GM12878 (cell line): Measurements from ENCODE around the gene TNNT3. TPM values are rescaled to one million over a fixed set of nuclear protein-coding genes. Genes with fewer than 3 reads are reported as not detected.

Source experiments
- ATAC-seq: fragments of 200-7000 bp; cut with Tn5 transposase; 3 replicates; pipeline ENCODE4 v1.9.1; 2020; ENCODE audit warnings: mild to moderate bottlenecking, moderate library complexity
- BruUV-seq: library from RNA; stranded (reverse); fragments of 400-500 nt; replicated peaks from 2 replicates; lab custom pipeline; 2021; lab: Mats Ljungman, UMichigan
- CTCF ChIA-PET: fragments of 300-600 bp; sonication (Branson Sonifier 250); formaldehyde crosslinking; extraction: SDS; loops from one replicate; lab custom pipeline; 2021; ENCODE audit warnings: inconsistent platforms; lab: Yijun Ruan, JAX
- POLR2A ChIA-PET: fragments of 350-600 bp; formaldehyde crosslinking; extraction: SDS; loops from one replicate; lab custom pipeline; 2021; ENCODE audit warnings: inconsistent platforms; lab: Charles Lee
- RAD21 ChIA-PET: fragments of 300-600 bp; sonication (Branson Sonifier 250); formaldehyde crosslinking; loops from one replicate; lab custom pipeline; 2023; ENCODE audit warnings: antibody characterized with exemption; ENCODE audit not compliant: unreplicated experiment; lab: Charles Lee
- SMC1A ChIA-PET: fragments of 300-600 bp; sonication (Branson Sonifier 250); formaldehyde crosslinking; loops from one replicate; lab custom pipeline; 2023; ENCODE audit not compliant: unreplicated experiment, uncharacterized antibody; lab: Charles Lee
- DNase-seq: peaks from one replicate; pipeline ENCODE4 v3.0.0-alpha.2; 2011; ENCODE audit warnings: low read depth, low spot score
- FAIRE-seq: peaks from 3 replicates; lab custom pipeline; 2011; peaks lifted over from hg19 to GRCh38; lab: Jason Lieb, UNC
- H2AFZ ChIP-seq: 2 replicates; pipeline ENCODE4 v1.6.0; 2011; ENCODE audit warnings: low read depth, low read length, control low read depth; ENCODE audit not compliant: control insufficient read depth
- H3K27ac ChIP-seq: 2 replicates; pipeline ENCODE4 v1.5.1; 2011; ENCODE audit warnings: control low read depth; ENCODE audit not compliant: control insufficient read depth, insufficient read depth
- H3K27me3 ChIP-seq, 2 experiments: replicated peaks in 1 of 2; 2 replicates each; pipeline versions ENCODE4 v1.6.0 to v1.6.1; 2011; ENCODE audit warnings: low read length in 1 of 2; ENCODE audit not compliant: control insufficient read depth in 2 of 2, insufficient read depth in 2 of 2
- H3K36me3 ChIP-seq, 2 experiments: 2 replicates each; pipeline ENCODE4 v1.5.1; 2011; ENCODE audit warnings: low read length in 1 of 2; ENCODE audit not compliant: control insufficient read depth in 2 of 2, insufficient read depth in 2 of 2
- H3K4me1 ChIP-seq: 2 replicates; pipeline ENCODE4 v1.6.1; 2011; ENCODE audit warnings: mild to moderate bottlenecking, low read length, moderate library complexity, mixed read lengths; ENCODE audit not compliant: control insufficient read depth, insufficient read depth
- H3K4me2 ChIP-seq: 2 replicates; pipeline ENCODE4 v1.6.0; 2011; ENCODE audit warnings: control low read depth; ENCODE audit not compliant: control insufficient read depth, insufficient read depth
- H3K4me3 ChIP-seq: fragments of 200-600 bp; sonication (generic); 2 replicates; pipeline ENCODE4 v1.5.1; 2016
- H3K79me2 ChIP-seq: 2 replicates; pipeline ENCODE4 v1.6.0; 2011; ENCODE audit warnings: low read length; ENCODE audit not compliant: control insufficient read depth, insufficient read depth
- H3K9ac ChIP-seq: 2 replicates; pipeline ENCODE4 v1.8.0; 2011; ENCODE audit warnings: low read length, control low read depth, mixed read lengths; ENCODE audit not compliant: control insufficient read depth, insufficient read depth
- H3K9me3 ChIP-seq: replicated peaks from 3 replicates; pipeline ENCODE4 v1.5.1; 2011; ENCODE audit warnings: mild to moderate bottlenecking, low read length; ENCODE audit not compliant: control insufficient read depth, insufficient read depth
- H4K20me1 ChIP-seq: 2 replicates; pipeline ENCODE4 v1.6.0; 2011; ENCODE audit not compliant: control insufficient read depth, insufficient read depth
- ATF3 ChIP-seq: IDR thresholded peaks from 2 replicates; pipeline ENCODE4 v1.6.1; 2011; ENCODE audit warnings: low read depth, mild to moderate bottlenecking, low read length, moderate library complexity, borderline replicate concordance; ENCODE audit errors: extremely low read depth
- BMI1 ChIP-seq: fragments of 450-650 bp; IDR thresholded peaks from 2 replicates; pipeline ENCODE4 v1.6.1; 2016; ENCODE audit warnings: mild to moderate bottlenecking, moderate library complexity, borderline replicate concordance
- CHD4 ChIP-seq: fragments of 200-600 bp; sonication (generic); IDR thresholded peaks from 2 replicates; pipeline ENCODE4 v1.6.1; 2016; ENCODE audit warnings: mild to moderate bottlenecking
- CREB1 ChIP-seq: IDR thresholded peaks from 2 replicates; pipeline ENCODE4 v1.6.1; 2012; ENCODE audit warnings: low read depth, mild to moderate bottlenecking, inconsistent platforms
- EZH2 ChIP-seq: IDR thresholded peaks from 2 replicates; pipeline ENCODE4 v1.6.1; 2012; ENCODE audit warnings: low read depth, mild to moderate bottlenecking, control low read depth, inconsistent platforms, low read length, borderline replicate concordance; ENCODE audit not compliant: control insufficient read depth
- FOXM1 ChIP-seq: IDR thresholded peaks from 2 replicates; pipeline ENCODE4 v1.6.1; 2012; ENCODE audit warnings: low read depth, mild to moderate bottlenecking, inconsistent platforms, low read length, moderate library complexity
- HDAC2 ChIP-seq: fragments of 200-600 bp; sonication (generic); IDR thresholded peaks from 2 replicates; pipeline ENCODE4 v1.6.1; 2017
- HDAC6 ChIP-seq: fragments of 200-600 bp; sonication (generic); IDR thresholded peaks from one replicate; pipeline ENCODE4 v1.8.0; 2017; ENCODE audit warnings: antibody characterized with exemption; ENCODE audit not compliant: unreplicated experiment
- JUNB ChIP-seq: IDR thresholded peaks from 2 replicates; pipeline ENCODE4 v1.6.1; 2016; ENCODE audit warnings: antibody characterized with exemption, mild to moderate bottlenecking
- PAX5 ChIP-seq: IDR thresholded peaks from 2 replicates; pipeline ENCODE4 v1.6.1; 2011; ENCODE audit warnings: low read depth, low read length, borderline replicate concordance
- POU2F2 ChIP-seq: IDR thresholded peaks from 3 replicates; pipeline ENCODE4 v1.6.1; 2011; ENCODE audit warnings: low read depth, mild to moderate bottlenecking, low read length, borderline replicate concordance
- SMC3 ChIP-seq: IDR thresholded peaks from 2 replicates; pipeline ENCODE4 v1.6.1; 2011; ENCODE audit warnings: low read length, improper control_type of control experiment, borderline replicate concordance
- SUZ12 ChIP-seq: fragments of 200-600 bp; sonication (generic); IDR thresholded peaks from one replicate; pipeline ENCODE4 v1.6.1; 2018; ENCODE audit warnings: antibody characterized with exemption, mild to moderate bottlenecking; ENCODE audit not compliant: unreplicated experiment
- ZBTB11 ChIP-seq: fragments of 450-650 bp; formaldehyde crosslinking; IDR thresholded peaks from 2 replicates; pipeline ENCODE4 v1.5.0; 2022; ENCODE audit warnings: mild to moderate bottlenecking, missing genetic modification characterization
- WGBS: methylation state at CpG from one replicate; pipeline ENCODE4 v1.1.6; 2016; ENCODE audit warnings: low lambda C conversion rate; ENCODE audit not compliant: insufficient replicate concordance, insufficient coverage; ENCODE audit errors: missing lambda C conversion rate; 5-methylcytosine and 5-hydroxymethylcytosine counted together
- in situ Hi-C: fragments of 300-500 bp; cut with MboI; formaldehyde crosslinking; loops from 9 replicates; pipeline ENCODE4 v1.14.3; 2018; ENCODE audit warnings: mixed read lengths
- intact Hi-C: fragments of 100-400 bp; cut with micrococcal nuclease; formaldehyde crosslinking; loops from one replicate; pipeline ENCODE4 v1.14.2; 2022; ENCODE audit not compliant: unreplicated experiment
- polyA plus RNA-seq, 11 experiments: library from polyadenylated mRNA; depleted of rRNA in 4 of 11; unstranded in 6 of 11; stranded (reverse) in 5 of 11; fragments of >200 nt; fragmentation: Nextera tagmentation in 4 of 11; fragmentation: Illumina TruSeq in 1 of 11; extraction: Ambion mirVana in 4 of 11; extraction: Trizol in 1 of 11; gene quantifications; 1 replicate in 1 of 11; 2 replicates in 10 of 11; pipeline versions ENCODE4 v1.2.1 to v1.2.3, GENCODE V29; 2011 to 2016; ENCODE audit warnings: inconsistent platforms in 2 of 11, missing spikeins in 2 of 11, low read depth in 1 of 11
- total RNA-seq, 4 experiments: library from RNA; depleted of rRNA in 3 of 4; stranded (reverse); fragments of >200 nt in 3 of 4; fragmentation: Illumina TruSeq in 1 of 4; extraction: Trizol in 1 of 4; gene quantifications; 2 replicates each; pipeline versions ENCODE4 v1.2.1 to v1.2.3, GENCODE V29; 2013 to 2021
- TF ChIP-seq, protein P1 (sequence below): fragments of 450-650 bp; IDR thresholded peaks from 2 replicates; pipeline ENCODE4 v1.6.1; 2018; ENCODE audit warnings: borderline replicate concordance, mild to moderate bottlenecking; ENCODE audit not compliant: partially characterized antibody

TNNT3 gene
- total and polyA plus RNA-seq, 10 of the 15 experiments (the other 5 are each of a cell fraction or from before 2014, with no cell fraction given): 0.40 to 0.50 TPM; not detected in 8

- H3K79me2 ChIP-seq: no peaks in the 10 kb centered on the region
- no CpG with 5 or more reads among the region's 6 CpGs for WGBS
- ChIA-PET RAD21 (no interaction called here), CTCF (no interaction called here), SMC1A (no interaction called here), POLR2A (no interaction called here)
- no peak overlapping the region for H3K4me2 ChIP-seq
- H3K9me3 ChIP-seq: no peaks in the 10 kb centered on the region
- no peak for FAIRE-seq
- in situ Hi-C loops: no loop called here
- intact Hi-C loops: no loop called here
- no peak for TF ChIP-seq SUZ12
- TF ChIP-seq CREB1: no peak
- TF ChIP-seq HDAC2: no peak
- no peak for TF ChIP-seq HDAC6
- TF ChIP-seq, protein P1, sequence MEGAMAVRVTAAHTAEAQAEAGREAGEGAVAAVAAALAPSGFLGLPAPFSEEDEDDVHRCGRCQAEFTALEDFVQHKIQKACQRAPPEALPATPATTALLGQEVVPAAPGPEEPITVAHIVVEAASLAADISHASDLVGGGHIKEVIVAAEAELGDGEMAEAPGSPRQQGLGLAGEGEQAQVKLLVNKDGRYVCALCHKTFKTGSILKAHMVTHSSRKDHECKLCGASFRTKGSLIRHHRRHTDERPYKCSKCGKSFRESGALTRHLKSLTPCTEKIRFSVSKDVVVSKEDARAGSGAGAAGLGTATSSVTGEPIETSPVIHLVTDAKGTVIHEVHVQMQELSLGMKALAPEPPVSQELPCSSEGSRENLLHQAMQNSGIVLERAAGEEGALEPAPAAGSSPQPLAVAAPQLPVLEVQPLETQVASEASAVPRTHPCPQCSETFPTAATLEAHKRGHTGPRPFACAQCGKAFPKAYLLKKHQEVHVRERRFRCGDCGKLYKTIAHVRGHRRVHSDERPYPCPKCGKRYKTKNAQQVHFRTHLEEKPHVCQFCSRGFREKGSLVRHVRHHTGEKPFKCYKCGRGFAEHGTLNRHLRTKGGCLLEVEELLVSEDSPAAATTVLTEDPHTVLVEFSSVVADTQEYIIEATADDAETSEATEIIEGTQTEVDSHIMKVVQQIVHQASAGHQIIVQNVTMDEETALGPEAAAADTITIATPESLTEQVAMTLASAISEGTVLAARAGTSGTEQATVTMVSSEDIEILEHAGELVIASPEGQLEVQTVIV: no peak
- no peak for TF ChIP-seq BMI1
- no peak for TF ChIP-seq ZBTB11 (CRISPR knock-in tag)
- TF ChIP-seq PAX5: no peak
- TF ChIP-seq EZH2: no peak
- TF ChIP-seq ATF3: no peak
- TF ChIP-seq SMC3: no peak
- TF ChIP-seq JUNB: no peak
- TF ChIP-seq FOXM1: no peak
- no peak for TF ChIP-seq CHD4
- TF ChIP-seq POU2F2: no peak
- ATAC-seq: no peak
- no peaks in the 10 kb centered on the region for H4K20me1 ChIP-seq
- H3K9ac ChIP-seq: no peak overlapping the region
- H3K36me3 ChIP-seq: no peaks in the 10 kb centered on the region
- H3K27me3 ChIP-seq: no peaks in the 10 kb centered on the region
- H3K27ac ChIP-seq: no peak overlapping the region
- no peak overlapping the region for H3K4me3 ChIP-seq
- no peak for DNase-seq
- no TSS peak for BruUV-seq
- H2AFZ ChIP-seq: no peak overlapping the region
- no peaks in the 10 kb centered on the region for H3K4me1 ChIP-seq
These were observed 67.5 kb downstream of the TNNT3 start for GRCh38 chr11:1987024-1987423.
